Epithelial cell of esophagus (primary cell): Measurements from ENCODE around the gene RAB40B.
A peak's percentile ranks its signal among the peaks of the same experiment; 100 is the strongest.

Experiments
- DNase-seq: peaks from one replicate; pipeline ENCODE4 v3.0.0; 2010; ENCODE audit warnings: low read depth
- H3K4me3 ChIP-seq: 2 replicates; pipeline ENCODE4 v1.5.1; 2011; ENCODE audit warnings: mild to moderate bottlenecking, low read length, control low read depth
- CTCF ChIP-seq: IDR thresholded peaks from 2 replicates; pipeline ENCODE4 v1.5.1; 2011; ENCODE audit warnings: low read depth, mild to moderate bottlenecking, low read length, control low read depth, inconsistent platforms; ENCODE audit not compliant: insufficient read depth; ENCODE audit errors: missing control alignments

RAB40B gene

GRCh38 chr17:82722341-82723013 is 24.0 kb upstream of the RAB40B start:
- TF ChIP-seq CTCF, result no peak
- no peak overlapping the region for H3K4me3 ChIP-seq
- DNase-seq, result no peak

- no peak for DNase-seq
- no peak for TF ChIP-seq CTCF
- no peak overlapping the region for H3K4me3 ChIP-seq
These were observed 21.7 kb upstream of the RAB40B start for GRCh38 chr17:82720204-82720603.

- DNase-seq, result no peak
- no peak for TF ChIP-seq CTCF
- no peak overlapping the region for H3K4me3 ChIP-seq
These were observed 20.6 kb upstream of the RAB40B start for GRCh38 chr17:82718986-82719685.

GRCh38 chr17:82716203-82717010 is 17.9 kb upstream of the RAB40B start, which contains the start of gene FN3KRP:
TSS of gene FN3KRP (plus strand) at chr17:82716706. CDS start at chr17:82716756, 50 bp downstream.
- H3K4me3 ChIP-seq, result peak within 1 kb of the TSS; percentile 83
- TF ChIP-seq CTCF, result no peak

GRCh38 chr17:82713071-82713723 is 14.7 kb upstream of the RAB40B start:
- no peak for DNase-seq
- no peak overlapping the region for H3K4me3 ChIP-seq
- no peak for TF ChIP-seq CTCF

More at GRCh38 chr17:82716203-82717010, 17.9 kb upstream of the RAB40B start, which contains the start of gene FN3KRP:
- DNase-seq, result peak; percentile 97

- no peak for DNase-seq
- TF ChIP-seq CTCF, result no peak
- H3K4me3 ChIP-seq, result no peak overlapping the region
These were observed 12.2 kb upstream of the RAB40B start for GRCh38 chr17:82710499-82711232.
